Measurements from ENCODE around the gene NR1H3.

DNA sequence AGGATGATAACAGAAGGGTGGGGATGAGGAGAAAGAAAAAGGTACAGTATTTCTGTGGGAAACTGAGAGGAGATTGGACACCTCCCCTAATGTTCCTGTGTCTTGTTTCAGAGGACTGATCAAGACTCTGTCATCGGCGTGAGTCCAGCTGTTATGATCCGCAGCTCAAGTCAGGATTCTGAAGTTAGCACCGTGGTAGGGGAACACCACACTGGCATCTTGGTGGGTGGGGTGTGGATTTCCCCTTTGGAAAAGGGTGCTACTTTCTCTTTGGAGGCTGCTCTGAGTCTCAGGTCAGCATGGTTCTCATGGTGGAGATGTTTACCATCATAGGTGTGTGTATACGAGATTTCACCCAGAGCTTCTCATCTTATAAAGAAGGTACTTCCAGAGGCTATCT lies 37.6 kb downstream of the NR1H3 start:
- TF ChIP-seq, protein P1, sequence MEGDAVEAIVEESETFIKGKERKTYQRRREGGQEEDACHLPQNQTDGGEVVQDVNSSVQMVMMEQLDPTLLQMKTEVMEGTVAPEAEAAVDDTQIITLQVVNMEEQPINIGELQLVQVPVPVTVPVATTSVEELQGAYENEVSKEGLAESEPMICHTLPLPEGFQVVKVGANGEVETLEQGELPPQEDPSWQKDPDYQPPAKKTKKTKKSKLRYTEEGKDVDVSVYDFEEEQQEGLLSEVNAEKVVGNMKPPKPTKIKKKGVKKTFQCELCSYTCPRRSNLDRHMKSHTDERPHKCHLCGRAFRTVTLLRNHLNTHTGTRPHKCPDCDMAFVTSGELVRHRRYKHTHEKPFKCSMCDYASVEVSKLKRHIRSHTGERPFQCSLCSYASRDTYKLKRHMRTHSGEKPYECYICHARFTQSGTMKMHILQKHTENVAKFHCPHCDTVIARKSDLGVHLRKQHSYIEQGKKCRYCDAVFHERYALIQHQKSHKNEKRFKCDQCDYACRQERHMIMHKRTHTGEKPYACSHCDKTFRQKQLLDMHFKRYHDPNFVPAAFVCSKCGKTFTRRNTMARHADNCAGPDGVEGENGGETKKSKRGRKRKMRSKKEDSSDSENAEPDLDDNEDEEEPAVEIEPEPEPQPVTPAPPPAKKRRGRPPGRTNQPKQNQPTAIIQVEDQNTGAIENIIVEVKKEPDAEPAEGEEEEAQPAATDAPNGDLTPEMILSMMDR (IDR thresholded peaks at IDR 0.05): no peak
- TF ChIP-seq POLR2A (IDR thresholded peaks at IDR 0.05): no peak

All from Peyer's patch (tissue), 4 donors.